ENCODE results near the gene ZNF217.
"Not testable (repeated sequence)": the region's sequence is repeated elsewhere in the genome, so short reads cannot be mapped to it uniquely, and the experiment has no call there.

ZNF217 gene

DNA sequence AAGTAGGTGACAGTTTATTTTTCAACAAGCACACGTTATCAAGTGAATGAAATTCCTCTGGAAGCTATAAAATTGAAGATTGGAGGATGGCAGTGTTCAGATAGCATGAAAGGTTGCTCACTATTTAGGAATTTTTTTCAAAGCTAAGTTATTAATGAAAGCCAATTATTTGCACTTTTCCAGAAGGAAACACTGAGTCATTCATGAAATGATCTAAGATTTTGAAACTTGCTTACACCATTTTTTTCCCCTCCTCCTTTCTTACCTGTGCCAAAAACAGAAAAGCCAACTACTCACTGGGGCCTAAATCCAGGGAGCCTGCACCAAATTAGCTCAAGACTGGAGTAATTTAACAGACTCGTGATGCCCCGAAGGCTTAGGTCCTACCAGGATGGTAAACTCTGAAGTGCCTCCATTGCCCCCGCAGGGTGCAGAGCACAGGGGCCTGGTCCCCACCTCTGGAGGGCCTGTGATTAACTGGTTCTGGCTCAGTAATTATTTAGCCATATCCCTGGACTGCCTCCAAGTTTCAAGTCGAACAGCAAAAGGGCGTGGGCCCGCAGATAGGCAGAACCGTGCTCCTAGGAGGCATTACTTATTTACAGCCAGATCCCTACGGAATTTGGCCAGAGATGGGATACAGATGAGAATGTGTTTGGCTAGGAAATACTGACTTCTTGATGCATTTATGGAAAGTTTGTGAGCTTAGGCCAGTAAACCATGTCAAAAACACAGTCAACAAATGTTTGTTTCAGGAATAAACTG lies 28.0 kb upstream of the ZNF217 start:
- peak; percentile 67 for DNase-seq

DNA sequence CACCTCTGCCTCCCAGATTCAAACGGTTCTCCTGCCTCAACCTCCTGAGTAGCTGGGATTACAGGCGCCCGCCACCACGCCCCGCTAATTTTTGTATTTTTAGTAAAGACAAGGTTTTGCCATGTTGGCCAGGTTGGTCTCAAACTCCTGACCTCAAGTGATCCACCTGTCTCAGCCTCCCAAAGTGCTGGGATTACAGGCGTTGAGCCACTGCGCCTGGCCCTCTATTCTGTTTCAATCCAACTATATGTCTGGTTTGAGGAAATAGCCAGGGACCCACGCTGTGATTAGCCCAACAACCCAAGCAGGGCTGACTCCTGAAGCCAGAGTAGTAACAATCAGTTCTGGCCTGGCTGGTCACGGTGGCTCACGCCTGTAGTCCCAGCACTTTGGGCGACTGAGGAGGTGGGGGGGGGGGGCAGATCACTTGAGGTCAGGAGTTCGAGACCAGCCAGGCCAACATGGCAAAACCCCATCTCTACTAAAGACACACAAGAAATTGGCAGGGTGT lies 24.9 kb upstream of the ZNF217 start:
- DNase-seq = not testable (repeated sequence)

GRCh38 chr20:53617791-53618489 lies 24.3 kb upstream of the ZNF217 start:
- DNase-seq = no peak

- not testable (repeated sequence) for DNase-seq
Measured at GRCh38 chr20:53616489-53616888, 22.9 kb upstream of the ZNF217 start.

GRCh38 chr20:53613748-53614147 lies 20.1 kb upstream of the ZNF217 start:
- no peak for DNase-seq

DNA sequence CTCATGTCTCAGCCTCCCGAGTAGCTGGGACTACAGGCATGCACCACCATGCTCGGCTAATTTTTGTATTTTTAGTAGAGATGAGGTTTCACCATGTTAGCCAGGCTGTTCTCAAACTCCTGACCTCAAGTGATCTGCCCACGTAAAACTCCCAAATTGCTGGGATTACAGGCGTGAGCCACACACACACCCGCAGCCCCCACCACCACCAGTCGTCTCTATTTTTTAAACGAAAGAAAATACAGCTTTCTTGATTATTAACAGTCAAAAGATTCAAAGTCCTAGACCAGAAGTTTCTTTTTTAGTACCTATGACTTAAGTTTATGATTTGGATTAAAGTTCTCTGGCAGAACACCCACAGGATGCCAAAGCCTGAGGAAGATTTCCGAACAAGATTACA lies 18.6 kb upstream of the ZNF217 start:
- not testable (repeated sequence) for DNase-seq

DNA sequence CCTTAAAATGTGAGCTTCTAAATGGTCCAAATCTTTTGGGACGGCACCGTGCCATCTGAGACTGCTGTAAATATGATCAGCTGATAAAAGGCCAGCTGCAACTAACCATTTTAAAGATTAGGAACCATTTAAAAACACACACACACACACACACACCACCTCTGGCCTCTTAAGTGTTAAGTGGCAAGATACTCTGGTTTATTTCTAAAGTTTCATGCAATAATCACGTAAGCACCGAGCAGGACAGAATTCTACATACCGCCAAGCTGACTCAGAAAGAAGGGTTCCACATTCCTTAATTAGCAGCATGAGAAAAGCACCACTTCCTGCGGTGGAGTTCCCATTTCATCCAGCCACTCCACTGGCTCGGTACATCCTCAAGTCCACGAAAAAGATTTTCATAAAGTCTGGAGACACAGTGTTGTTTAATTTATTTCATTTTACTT lies 17.8 kb upstream of the ZNF217 start:
- DNase-seq = peak; percentile 98

DNA sequence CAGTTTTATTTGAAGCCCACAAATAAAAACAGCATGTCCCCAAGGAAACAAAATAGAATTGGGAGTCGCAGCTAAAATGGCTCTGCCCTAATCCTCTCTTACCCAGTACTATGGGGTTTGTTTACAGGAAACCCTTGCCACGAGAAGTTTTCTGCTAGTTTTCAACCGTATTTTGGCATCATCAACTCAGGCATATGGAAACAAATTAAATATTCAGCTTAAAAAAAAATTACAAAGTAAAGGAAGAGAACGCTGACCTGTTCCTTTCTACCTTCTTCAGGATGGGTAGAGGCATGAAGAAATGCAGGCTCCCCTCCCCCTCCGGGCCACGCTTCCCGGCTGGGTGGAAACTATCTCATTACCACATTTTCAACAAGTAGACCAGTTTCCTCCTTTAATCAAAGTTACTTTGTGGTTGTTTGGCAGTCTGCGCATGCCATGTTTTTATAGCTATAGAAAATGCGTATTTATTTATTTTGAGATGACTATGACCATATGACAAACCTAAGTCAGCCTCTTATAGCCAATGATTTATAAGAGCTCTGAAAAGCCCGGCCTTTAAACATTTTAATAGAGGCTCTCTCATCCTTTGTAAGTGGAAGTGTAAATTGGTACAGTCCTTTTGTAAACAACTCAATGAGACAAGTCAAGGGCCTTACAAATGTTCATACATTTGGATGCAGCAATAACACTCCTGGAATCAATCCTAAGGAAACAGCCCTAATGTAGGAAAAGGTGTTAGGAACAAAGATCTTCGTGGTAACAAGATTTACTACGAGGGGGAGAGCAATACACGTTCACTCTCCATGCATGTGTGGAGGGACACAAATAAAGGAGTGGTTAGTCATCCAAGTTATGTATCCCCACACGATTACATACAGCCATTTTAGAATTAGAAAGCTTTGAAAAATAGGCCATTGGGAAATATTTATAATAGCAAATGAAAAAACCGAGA lies 16.1 kb upstream of the ZNF217 start:
- DNase-seq = peak; percentile 62

GRCh38 chr20:53608456-53609452 lies 15.1 kb upstream of the ZNF217 start:
- no peak for DNase-seq

DNA sequence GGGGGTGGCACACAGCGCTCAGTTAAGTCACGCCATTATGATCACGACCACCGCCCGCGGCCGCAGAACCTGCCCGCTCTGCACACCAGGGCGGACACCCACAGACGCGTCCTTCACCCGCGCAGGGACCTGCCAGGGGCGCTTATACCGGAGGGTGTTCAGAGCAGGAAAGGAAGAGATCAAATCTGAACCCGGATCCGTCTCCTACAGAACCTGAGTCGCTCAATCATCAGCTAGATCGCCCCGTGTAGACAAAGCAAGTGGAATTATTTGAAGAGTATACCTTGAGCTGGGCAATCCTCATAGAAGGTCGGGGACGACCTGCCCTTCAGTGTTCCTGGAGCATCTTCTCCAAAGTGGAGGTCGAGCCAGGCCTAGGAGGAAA lies 14.4 kb upstream of the ZNF217 start:
- no peak for DNase-seq

- DNase-seq = peak; percentile 54
Measured at GRCh38 chr20:53606364-53606985, 12.8 kb upstream of the ZNF217 start.

GRCh38 chr20:53605401-53605800 lies 11.8 kb upstream of the ZNF217 start:
- DNase-seq = not testable (repeated sequence)

DNA sequence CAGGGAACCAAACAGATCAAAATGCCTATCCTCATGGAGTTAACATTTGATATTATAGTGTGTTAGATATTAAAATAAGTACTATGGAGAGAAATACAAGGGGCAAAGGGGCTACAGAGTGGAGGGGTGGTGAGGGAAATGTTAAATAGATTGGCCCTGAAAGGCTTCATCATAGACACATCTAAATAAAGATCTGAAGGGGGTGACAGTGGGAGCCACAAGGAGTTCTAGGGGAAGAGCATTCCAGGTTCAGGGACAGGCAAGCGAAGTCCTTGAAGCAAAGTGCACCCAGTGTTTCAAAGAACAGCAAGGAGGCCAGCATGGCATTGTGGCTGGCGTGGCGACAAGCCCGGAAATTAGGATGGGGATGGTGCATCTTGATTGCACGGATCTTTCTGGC lies 11.2 kb upstream of the ZNF217 start:
- DNase-seq = not testable (repeated sequence)

GRCh38 chr20:53602661-53603060 lies 9.0 kb upstream of the ZNF217 start:
- no peak for DNase-seq

- no peak for DNase-seq
Measured at GRCh38 chr20:53599910-53600632, 6.4 kb upstream of the ZNF217 start.

DNA sequence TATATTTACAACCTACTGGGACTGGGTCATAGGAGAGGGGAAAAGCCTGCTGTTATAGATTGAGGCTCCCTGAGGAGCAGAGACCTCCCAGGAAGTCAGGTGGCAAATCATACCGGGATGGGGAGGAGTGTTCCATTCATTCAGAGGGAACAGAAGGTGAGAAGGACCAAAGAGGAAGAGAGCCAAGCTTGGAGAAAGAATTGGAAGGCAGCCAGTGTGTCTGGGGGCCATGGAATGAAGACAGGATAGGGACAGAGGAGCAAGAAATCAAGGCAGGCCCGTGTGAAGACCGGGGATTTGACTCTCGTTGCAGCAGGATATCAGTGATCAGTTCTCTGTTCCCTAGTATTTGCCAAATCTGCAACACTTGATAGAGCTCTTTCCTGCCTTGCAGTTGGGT lies 5.7 kb upstream of the ZNF217 start:
- no peak for DNase-seq

DNA sequence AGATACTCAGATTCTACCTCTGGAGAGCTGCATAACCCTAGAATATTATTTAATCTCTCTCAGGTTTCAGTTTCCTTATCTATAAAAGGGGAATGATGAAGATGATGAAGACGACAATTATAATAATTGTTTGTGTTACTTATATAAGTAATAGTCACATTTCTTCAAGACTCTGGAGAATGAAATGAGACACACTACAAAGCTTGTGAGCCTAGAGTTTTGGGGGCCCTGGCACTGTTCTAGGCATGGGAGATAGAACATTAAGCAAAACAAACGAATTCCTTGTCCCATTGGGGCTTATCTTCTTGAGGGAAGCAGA lies 5.4 kb upstream of the ZNF217 start:
- no peak for DNase-seq

DNA sequence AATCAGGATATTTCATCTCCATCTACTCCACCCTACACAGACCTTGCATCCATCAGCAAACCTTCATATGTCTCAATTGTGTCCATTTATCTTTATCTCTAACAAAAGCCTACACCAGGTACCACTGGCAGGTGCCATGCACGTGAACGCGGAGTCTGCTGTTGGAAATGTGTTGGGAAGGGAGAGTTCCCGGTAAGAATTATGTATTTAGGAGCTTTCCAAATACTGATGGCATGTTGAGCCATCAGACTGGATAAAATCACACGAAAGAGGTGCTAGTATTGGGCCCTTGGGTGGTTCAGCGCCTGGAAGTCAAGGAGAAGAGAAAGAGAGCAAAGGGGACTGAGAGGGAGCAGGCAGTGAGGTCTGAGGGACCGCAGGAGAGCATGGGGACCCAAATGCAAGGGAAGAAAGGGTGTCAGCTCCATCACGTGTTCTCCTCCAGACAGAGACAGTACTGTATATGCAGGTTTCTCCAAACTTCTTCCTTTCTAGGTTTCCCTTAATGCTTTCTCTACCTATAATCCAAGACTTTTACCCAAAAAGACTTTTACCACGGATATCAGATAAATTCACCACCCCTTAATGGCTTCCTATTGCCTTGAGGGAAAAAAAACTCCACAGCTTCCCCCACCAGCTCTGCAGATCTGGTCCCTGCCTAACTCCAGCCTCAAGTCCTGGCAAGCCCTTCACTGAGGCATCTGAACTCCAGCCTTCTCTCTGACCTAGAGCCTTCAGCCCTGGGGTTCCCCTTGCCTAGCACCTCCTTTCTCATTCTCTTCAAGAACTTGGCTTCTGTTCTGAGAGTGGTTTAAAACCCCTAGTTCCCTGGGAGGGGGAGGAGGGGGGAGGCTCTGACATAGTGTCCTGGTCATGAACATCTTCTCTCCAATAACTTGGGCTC lies 4.8 kb upstream of the ZNF217 start:
- DNase-seq = no peak

DNA sequence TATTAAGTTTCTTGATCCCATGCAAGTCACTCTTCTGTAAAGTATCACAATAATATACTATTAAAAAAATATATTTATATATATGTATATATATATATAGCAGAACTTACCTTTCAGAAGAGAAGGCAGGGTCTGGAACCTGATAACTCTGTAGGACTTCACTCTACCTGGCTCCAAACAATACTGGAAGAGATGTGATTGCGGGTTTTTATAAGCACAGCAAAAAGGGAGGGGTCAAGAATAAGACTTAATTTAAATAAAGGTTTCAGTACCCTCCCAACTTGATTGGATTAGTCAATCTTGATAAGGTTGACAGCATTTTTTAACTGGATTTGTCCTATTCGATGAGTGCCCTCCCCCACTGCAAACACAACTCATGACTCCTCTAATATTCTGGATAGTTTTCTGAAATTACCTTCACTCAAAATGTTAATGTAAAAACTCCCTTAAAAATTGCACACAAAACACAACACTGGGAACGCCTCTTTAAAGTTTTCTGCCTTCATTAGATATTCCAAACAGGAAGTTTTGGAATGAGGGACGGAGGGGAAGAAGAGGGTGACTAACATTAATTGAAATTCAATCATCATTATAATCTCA lies 4.0 kb upstream of the ZNF217 start:
- DNase-seq = no peak

Measured in fibroblast of skin of back (primary cell).